Osteoblast (primary cell): Measurements from ENCODE around the gene MANEAL. TPM values are rescaled to one million over a fixed set of nuclear protein-coding genes. Genes with fewer than 3 reads are reported as not detected.

Experiments
- DNase-seq: peaks from one replicate; pipeline ENCODE4 v3.0.0; 2011; ENCODE audit warnings: low spot score, mixed read lengths; ENCODE audit not compliant: insufficient read length; ENCODE audit errors: missing footprints
- H2AFZ ChIP-seq: 2 replicates; pipeline ENCODE4 v1.6.0; 2011; ENCODE audit warnings: mild to moderate bottlenecking, low read length
- H3K27ac ChIP-seq: 2 replicates; pipeline ENCODE4 v1.5.1; 2011; ENCODE audit warnings: mild to moderate bottlenecking, low read depth, low read length, moderate library complexity
- H3K27me3 ChIP-seq: 2 replicates; pipeline ENCODE4 v1.6.0; 2012; ENCODE audit warnings: mild to moderate bottlenecking, control low read depth, inconsistent platforms, low read length, moderate library complexity; ENCODE audit not compliant: insufficient read depth
- H3K36me3 ChIP-seq: 2 replicates; pipeline ENCODE4 v1.5.1; 2011; ENCODE audit warnings: mild to moderate bottlenecking, low read length, control low read depth, moderate library complexity; ENCODE audit not compliant: insufficient read depth
- H3K4me1 ChIP-seq: 2 replicates; pipeline ENCODE4 v1.5.1; 2011; ENCODE audit warnings: mild to moderate bottlenecking, low read length, control low read depth, moderate library complexity; ENCODE audit not compliant: insufficient read depth
- H3K4me2 ChIP-seq: 2 replicates; pipeline ENCODE4 v1.6.0; 2011; ENCODE audit warnings: mild to moderate bottlenecking, low read length; ENCODE audit not compliant: insufficient read depth
- H3K4me3 ChIP-seq: fragments of 200-600 bp; sonication (generic); 3 replicates; pipeline ENCODE4 v1.5.1; 2012; ENCODE audit warnings: mild to moderate bottlenecking, low read length, inconsistent platforms; ENCODE audit not compliant: insufficient read depth
- H3K79me2 ChIP-seq: 2 replicates; pipeline ENCODE4 v1.6.0; 2012; ENCODE audit warnings: mild to moderate bottlenecking, low read length, control low read depth, inconsistent platforms; ENCODE audit not compliant: insufficient read depth
- H3K9me3 ChIP-seq: 2 replicates; pipeline ENCODE4 v1.5.1; 2011; ENCODE audit warnings: low read depth, low read length, control low read depth
- H4K20me1 ChIP-seq: 2 replicates; pipeline ENCODE4 v1.6.0; 2012; ENCODE audit warnings: mild to moderate bottlenecking, low read length, control low read depth; ENCODE audit not compliant: insufficient read depth
- total RNA-seq: library from RNA; depleted of rRNA; stranded (reverse); fragments of >200 nt; gene quantifications from 2 replicates; pipeline ENCODE4 v1.2.3, GENCODE V29; 2012
- TF ChIP-seq, protein P1 (sequence below): IDR thresholded peaks from 2 replicates; pipeline ENCODE4 v1.5.1; 2011; ENCODE audit warnings: mild to moderate bottlenecking, low read depth, low read length, moderate library complexity; ENCODE audit errors: extremely low read depth

Gene MANEAL
- total RNA-seq, 1 donor, result 0.36 TPM

DNA sequence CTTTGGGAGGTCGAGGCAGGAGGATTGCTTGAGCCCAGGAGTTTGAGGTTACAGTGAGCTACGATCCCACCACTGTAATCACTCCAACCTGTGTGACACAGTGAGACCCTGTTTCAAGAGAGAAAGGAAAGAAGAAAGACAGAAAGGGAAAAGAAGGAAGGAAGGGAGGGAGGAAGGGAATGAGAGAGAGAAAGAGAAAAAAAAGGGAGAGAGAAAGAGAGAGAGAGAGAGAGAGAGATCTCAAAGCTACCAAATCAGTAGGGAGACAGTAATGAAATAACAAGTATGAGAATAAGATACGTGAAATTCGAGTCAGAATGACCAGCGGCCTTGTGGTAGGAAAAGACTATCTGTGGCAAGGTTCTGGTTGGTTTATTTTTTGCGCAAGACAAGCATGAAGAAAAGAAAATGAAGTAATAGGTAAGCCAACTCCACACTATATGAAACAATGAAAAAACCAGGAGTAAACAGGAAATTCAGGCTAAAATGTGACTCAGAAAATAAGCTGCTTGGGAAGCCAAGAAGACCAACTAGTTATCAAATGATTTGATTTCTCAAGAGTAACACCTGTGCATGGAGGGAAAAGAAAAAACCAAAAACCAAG lies 56.8 kb downstream of the MANEAL start:
- Histone ChIP-seq H3K27me3 (no peaks in the 10 kb centered on the region), H3K4me3 (no peak overlapping the region), H2AFZ (no peak overlapping the region), H3K4me2 (no peak overlapping the region), H4K20me1 (peaks cover 30% of the 10 kb centered on the region), H3K9me3 (no peaks in the 10 kb centered on the region), H3K27ac (no peak overlapping the region), H3K4me1 (no peaks in the 10 kb centered on the region), H3K79me2 (peaks cover 94% of the 10 kb centered on the region), H3K36me3 (peaks cover 20% of the 10 kb centered on the region)
- no peak for DNase-seq
- TF ChIP-seq, protein P1, sequence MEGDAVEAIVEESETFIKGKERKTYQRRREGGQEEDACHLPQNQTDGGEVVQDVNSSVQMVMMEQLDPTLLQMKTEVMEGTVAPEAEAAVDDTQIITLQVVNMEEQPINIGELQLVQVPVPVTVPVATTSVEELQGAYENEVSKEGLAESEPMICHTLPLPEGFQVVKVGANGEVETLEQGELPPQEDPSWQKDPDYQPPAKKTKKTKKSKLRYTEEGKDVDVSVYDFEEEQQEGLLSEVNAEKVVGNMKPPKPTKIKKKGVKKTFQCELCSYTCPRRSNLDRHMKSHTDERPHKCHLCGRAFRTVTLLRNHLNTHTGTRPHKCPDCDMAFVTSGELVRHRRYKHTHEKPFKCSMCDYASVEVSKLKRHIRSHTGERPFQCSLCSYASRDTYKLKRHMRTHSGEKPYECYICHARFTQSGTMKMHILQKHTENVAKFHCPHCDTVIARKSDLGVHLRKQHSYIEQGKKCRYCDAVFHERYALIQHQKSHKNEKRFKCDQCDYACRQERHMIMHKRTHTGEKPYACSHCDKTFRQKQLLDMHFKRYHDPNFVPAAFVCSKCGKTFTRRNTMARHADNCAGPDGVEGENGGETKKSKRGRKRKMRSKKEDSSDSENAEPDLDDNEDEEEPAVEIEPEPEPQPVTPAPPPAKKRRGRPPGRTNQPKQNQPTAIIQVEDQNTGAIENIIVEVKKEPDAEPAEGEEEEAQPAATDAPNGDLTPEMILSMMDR, result no peak

Other genes starting within 250 kb of the MANEAL start
- 10.0 and 14.1 TPM in 2 replicates for gene SNIP1, start 239.6 kb upstream of the MANEAL start, total RNA-seq
- 6.5 and 7.2 TPM in 2 replicates for gene DNALI1, start 236.9 kb upstream of the MANEAL start, total RNA-seq
- 46.7 and 54.5 TPM in 2 replicates for gene GNL2, start 197.9 kb upstream of the MANEAL start, total RNA-seq
- gene RSPO1, start 159.0 kb upstream of the MANEAL start, total RNA-seq, result 0.36 TPM in 1 of 2 replicates, not detected in the other
- 1.5 and 1.8 TPM in 2 replicates for gene CDCA8, start 101.3 kb upstream of the MANEAL start, total RNA-seq
- gene EPHA10, start 28.7 kb upstream of the MANEAL start, total RNA-seq, result not detected in 2 replicates
- 11.6 and 12.1 TPM in 2 replicates for gene C1orf122, start 13.9 kb downstream of the MANEAL start, total RNA-seq
- 8.3 and 8.5 TPM in 2 replicates for gene YRDC, start 14.4 kb downstream of the MANEAL start, total RNA-seq
- 4.1 and 4.3 TPM in 2 replicates for gene MTF1, start 65.7 kb downstream of the MANEAL start, total RNA-seq
- gene INPP5B, start 153.2 kb downstream of the MANEAL start, total RNA-seq, result 39.4 and 48.6 TPM in 2 replicates
- gene SF3A3, start 196.2 kb downstream of the MANEAL start, total RNA-seq, result 68.7 and 76.7 TPM in 2 replicates
- gene FHL3, start 211.7 kb downstream of the MANEAL start, total RNA-seq, result 21.4 and 25.6 TPM in 2 replicates
- 38.7 and 39.8 TPM in 2 replicates for gene UTP11, start 218.9 kb downstream of the MANEAL start, total RNA-seq